GM18909 (cell line): ENCODE data around the gene KRT5.

Source experiments
- ATAC-seq: cut with Tn5 transposase; IDR thresholded peaks from one replicate; pipeline ENCODE4 v1.9.1; 2021; ENCODE audit warnings: mild to moderate bottlenecking; ENCODE audit not compliant: unreplicated experiment, poor library complexity

KRT5 gene

GRCh38 chr12:52519826-52520662 lies at the start of gene KRT5:
TSS of gene KRT5 (minus strand) at chr12:52520394. CDS start at chr12:52520296, 98 bp downstream.
- no peak for ATAC-seq

GRCh38 chr12:52568111-52568510 lies 47.9 kb upstream of the KRT5 start:
- no peak for ATAC-seq

DNA sequence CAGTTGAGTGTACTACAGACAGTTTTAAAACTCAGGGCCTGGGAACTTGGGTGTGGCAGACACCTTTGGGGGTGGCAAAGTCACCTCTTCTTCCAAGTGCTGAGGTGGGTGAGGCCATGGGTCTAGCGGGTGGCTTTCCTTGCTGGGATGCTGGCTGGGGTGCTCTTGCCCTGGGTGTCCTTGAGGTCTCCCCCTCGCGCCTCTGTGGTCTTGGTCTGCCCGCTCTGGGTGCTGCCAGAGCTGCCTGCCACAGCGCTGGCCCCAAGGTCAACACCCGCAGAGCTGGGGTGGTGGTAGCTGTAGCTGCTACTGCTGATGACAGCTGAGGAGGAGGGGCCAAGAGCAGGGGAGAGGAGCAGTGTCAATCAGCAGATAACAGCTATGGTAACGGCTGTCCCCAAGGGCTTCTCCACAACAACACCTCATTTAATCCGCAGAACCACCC lies 46.7 kb upstream of the KRT5 start:
- no peak for ATAC-seq

DNA sequence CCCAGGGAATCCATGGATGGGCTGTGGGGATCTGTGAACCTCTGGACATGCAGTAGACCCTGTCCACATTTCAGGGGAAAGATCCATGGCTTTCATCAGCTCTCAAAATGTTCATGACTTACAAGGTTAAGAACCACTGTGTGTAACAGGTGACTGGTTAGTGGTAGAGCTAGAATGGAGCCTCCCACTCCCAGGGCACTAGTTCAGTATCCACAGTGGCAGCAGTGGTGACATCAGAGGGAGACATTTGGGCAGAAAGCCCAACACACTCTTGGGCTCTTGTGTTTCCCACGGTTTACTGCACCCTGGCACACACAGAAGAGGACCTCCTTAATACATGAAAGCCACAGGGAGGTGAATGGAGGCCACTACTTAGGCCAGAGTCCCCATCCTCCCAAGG lies 44.4 kb upstream of the KRT5 start:
- ATAC-seq = no peak

- no peak for ATAC-seq
Observed at GRCh38 chr12:52561880-52562449, 41.8 kb upstream of the KRT5 start.

- ATAC-seq = no peak
Observed at GRCh38 chr12:52559979-52560378, 39.8 kb upstream of the KRT5 start.

DNA sequence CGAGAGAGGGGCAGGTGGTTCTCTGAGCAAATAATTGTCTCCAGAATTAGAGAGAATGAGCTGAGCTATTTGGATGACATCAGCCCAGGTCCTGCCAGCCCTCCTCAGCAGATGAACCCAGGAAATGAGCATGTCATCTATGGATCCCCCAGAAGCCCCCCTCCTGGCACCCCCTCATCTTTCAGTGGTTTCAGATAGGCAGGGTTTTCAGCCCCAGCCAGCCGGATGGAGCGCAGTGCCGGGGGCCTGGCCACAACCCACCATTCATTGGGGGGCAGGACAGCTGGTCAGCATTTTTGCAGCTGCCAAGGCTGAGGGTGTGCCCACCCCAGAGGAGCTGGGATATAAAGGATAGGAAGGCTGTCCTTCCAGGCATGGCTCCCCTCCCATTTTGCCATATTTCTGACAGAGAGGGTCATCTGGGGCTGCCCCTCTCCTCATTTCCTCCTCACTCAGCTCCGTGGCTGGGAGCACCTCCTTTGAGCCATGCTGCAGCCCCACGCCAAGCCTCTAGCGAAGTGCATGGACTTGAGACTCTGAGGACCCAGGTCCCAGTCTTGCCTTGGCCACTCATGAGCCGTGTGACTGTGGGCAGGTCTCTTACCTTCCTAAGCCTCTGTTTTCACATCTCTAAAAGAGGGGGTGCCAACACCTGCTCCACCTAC lies 38.7 kb upstream of the KRT5 start:
- ATAC-seq = no peak

DNA sequence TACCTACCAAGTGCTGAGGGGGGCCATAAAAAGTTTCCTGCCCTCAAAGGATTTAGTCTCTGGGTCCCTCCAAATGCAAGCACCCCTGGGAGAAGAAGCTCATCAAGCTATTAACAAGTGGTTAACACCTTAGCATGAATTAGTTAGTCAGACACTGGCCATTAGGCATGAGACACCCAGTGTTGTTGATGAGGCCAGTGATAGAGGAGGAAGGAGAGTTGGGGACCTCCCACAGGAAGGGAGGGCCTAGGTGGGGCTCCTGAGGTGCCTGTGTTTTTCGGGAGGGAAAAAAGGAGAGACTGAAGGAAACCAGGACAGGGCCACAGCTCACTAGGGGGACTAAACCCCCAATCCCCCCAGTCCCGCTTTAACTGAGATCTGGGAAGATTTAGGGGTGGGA lies 37.3 kb upstream of the KRT5 start:
- ATAC-seq = no peak

GRCh38 chr12:52555577-52555976 lies 35.4 kb upstream of the KRT5 start:
- ATAC-seq = no peak

DNA sequence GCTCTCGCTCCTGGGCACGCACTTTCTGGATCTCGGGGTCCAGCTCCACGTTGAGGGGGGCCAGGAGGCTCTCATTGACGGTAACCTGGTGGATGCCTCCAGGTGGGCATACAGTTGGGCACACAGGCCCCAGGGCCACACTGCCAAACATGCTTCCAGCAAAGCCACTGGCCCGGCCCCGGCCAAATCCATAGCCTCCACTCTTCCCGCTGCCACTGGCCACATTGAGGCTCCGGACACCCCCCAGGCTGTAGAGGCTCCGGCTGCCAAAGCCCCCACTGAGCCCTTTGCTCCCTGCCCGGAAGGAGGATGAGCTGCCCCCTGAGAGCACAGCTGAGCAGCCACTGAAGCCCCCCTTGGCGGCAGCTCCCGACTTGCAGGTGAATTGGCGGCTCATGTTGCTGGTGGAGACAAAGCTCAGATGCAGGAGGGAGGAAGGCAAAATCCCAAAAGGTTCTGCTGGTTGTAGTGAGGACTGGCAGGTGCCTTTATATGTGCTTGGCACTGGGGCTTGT lies 32.5 kb upstream of the KRT5 start, which contains the start of gene KRT71:
KRT71 (minus strand) TSS at position 465 of the 515 bp plus-strand sequence; CDS start at position 397, 68 bp downstream.
- no peak for ATAC-seq

DNA sequence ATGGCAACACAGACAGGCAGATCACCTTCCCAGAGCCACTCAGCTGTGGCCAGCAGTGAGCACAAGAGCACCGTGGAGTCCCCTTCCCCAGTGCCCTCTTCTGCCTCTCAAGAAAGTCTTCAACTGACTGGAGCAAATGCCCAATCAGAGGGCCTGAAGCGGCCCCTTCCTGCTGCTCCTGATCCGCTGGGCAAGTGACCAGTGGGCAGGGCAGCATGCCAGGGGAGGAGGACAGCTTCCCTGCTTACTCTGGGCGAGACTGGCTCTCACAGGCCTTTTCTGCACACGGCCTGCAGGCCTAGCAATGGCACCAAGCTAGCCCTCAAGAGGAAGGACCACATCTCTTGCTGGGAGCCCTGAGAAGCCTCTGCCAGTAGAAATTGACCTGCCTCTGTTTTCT lies 31.9 kb upstream of the KRT5 start:
- ATAC-seq = no peak

DNA sequence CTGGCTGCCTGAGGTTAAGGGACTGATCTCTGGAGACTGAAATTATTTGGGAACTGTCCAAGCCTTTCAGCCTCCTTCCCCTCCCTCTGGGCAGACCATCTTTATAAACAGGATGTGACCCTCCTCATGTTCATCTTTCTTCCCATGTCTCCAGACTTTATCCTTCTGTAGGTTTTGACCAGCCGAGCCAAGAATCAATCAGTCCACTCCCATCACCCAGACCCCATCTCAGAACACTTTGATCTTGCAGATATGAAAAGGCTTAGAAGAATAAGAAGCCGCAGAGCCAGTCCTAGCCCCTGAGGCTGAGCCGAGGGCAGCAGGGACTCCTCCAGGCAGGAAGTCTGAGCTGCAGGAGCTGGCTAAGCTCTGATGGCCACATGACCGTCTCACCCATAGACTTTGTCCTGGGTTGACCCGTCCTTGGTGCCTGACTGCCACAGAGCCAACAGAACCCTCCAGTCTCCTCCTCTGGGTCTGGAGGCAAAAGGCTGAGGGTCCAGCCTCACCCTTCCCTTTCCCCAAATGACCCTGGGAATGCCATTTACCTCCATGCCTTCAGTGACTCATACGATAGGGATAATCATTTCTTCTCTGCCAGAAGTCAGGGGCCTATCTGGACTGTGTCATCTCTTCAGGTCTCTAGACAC lies 31.1 kb upstream of the KRT5 start:
- ATAC-seq = no peak

DNA sequence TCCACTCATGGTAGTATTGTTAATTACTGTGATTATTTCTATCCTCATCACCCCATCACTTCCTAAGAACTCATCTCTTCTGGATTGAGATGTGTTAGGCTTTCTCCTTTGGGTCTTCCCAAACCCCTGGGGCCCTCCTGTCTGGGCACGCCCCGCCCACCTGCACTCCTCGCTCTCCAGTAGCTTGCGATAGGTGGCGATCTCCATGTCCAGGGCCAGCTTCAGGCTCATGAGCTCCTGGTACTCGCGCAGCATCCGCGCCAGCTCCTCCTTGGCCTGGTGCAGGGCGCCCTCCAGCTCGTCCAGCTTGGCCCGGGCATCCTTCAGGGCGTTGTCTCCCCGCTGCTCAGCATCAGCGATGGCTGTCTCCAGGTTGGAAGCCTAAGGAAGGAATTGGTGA lies 25.9 kb upstream of the KRT5 start:
- no peak for ATAC-seq

DNA sequence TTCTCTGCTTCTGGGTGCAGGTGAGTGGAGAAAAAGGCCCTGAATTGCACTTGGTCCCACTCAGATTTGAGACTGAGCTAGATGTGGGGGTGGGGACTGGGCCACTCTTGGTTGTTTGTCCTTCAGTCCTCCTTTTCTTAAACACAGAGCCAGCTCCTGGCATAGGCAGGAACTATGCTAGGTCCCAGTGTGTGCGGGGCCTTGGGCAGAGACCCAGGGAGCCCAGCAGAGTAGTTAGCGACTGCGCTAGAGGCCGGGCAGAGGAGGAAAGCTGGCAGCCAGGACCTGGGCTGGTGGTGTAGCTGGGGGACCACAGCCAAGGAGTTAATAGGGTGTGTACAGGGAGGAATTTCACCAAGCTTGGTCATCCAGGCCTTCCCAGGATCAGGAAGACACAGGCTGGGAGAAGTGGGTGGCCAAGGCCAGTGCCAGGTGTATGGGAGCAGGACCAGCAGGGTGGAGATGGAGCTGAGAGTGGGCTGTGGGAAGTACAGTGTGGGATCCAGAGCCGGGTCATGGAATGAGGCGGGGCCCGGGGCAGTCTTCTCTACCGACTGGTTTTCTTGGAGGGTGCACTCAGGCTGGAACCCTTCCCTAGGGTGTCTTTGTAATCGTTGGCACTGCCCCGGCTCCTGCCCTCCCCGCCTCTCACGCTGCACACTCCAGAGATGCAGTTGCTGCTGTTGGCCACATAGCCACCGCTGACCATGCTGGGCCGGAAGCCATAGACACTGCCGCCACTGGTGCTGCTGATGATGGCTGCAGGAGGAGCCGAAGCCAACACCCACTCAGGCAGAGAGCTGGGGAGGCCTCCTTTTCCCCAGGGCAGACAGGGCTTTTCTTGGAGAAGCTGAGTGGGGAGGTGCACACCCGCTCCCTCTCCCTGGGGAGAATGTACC lies 24.0 kb upstream of the KRT5 start:
- no peak for ATAC-seq

- ATAC-seq = no peak
Observed at GRCh38 chr12:52542785-52543318, 22.7 kb upstream of the KRT5 start.

DNA sequence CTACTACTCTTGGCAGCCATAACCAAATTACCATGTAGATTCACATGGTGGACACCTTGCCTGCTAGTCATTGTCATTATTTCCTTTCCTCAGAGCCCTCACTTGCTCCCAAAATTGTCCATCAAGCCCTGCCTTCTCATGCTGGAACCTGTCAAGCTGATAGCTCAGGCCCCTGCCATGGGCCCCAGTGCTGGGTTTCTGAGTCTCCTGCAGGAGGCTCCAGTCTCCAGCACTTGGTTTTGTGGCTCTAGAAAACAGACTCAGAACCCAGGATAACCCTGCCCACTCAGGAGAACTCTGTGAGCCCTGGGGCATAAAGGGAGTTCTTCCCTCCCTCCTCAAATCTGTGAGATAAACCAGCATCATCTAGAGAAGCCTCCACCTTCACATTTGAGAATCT lies 22.0 kb upstream of the KRT5 start:
- ATAC-seq = no peak

- ATAC-seq = no peak
Observed at GRCh38 chr12:52541709-52542108, 21.5 kb upstream of the KRT5 start.

DNA sequence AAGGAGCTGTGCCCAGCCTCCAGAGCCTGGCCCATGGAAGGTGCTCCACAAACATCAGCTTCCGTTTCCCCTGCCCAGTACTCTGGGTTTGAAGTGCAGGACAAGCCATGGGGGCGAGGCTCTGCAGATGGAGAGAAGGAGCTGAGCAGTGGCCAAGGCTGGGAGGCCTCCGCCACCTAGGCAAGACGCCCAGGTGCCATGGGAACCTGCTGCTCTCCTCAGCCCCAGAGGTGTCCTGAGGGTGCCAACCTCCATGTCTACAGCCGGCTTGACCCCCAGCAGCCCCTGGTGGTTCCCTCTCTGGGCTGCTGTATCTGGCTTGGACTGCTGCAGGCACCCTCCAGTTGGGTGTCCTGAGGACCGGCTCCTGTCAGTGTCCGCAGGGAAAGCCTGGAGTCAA lies 20.3 kb upstream of the KRT5 start:
- no peak for ATAC-seq

DNA sequence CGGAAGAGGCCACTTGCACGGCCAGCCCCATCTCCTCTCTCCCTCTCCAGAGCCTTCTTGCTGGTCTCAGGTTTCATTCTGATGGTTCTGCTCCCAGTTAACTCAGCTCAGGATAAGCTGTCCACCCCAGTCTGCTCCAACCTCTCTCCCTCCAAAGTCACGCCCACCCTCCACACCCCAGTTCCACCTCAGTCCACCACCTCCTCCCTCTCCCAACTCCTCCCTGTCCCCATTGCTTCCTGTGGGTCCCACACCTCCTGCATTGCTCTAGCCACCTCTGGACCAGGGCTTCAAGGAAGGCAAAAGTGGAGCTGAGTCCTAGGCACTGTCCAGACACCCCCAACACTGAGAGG lies 19.6 kb upstream of the KRT5 start:
- no peak for ATAC-seq
